ENCODE results near the gene GALC. TPM values are rescaled to one million over a fixed set of nuclear protein-coding genes. Genes with fewer than 3 reads are reported as not detected.
"Not testable (repeated sequence)": the region's sequence is repeated elsewhere in the genome, so short reads cannot be mapped to it uniquely, and the experiment has no call there.

GALC gene
- polyA plus RNA-seq, 1 donor (not counting 4 experiments of a cell fraction or from before 2014, with no cell fraction given) = 7.9 TPM

DNA sequence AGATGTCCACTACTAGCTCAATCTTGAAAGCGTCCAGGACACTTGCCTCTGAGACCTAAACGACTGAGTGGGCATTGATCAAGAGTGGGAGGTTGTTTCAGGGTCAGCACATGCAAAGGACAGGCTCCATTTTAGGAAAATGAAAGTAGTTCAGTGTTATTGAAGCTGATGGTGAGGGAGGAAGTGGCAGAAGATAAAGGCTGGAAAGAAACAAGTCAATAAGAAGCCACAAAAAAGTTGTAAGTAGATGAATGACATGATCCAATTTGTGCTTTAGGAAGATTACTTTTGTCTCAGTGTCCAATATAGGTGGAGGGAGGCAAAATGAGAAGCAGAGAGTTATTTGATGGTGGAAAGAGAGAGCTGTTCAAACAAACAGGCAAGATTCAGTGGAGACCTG lies 33.9 kb upstream of the GALC start:
- no peak overlapping the region for H3K27ac ChIP-seq (ENCODE audit: control insufficient read depth, insufficient read depth, low read length)
- H3K9me1 ChIP-seq (ENCODE audit: control insufficient read depth, extremely low read depth, insufficient read depth, low read length) = no peaks in the 10 kb centered on the region
- DNase-seq (ENCODE audit: low read depth, low spot score) (no peak), FAIRE-seq (no peak)
- H3K27me3 ChIP-seq (ENCODE audit: control insufficient read depth, extremely low read depth, insufficient read depth, low read length) = no peaks in the 10 kb centered on the region
- no peaks in the 10 kb centered on the region for H3K4me1 ChIP-seq (ENCODE audit: control insufficient read depth, extremely low read depth, insufficient read depth, low read length)
- H2AFZ ChIP-seq (ENCODE audit: control insufficient read depth, low read length) = no peak overlapping the region
- H3K9ac ChIP-seq (ENCODE audit: control insufficient read depth, extremely low read depth, insufficient read depth, low read length) = no peak overlapping the region
- no peaks in the 10 kb centered on the region for H3K9me3 ChIP-seq (ENCODE audit: control insufficient read depth, low read depth, low read length)
- no peaks in the 10 kb centered on the region for H3K36me3 ChIP-seq (ENCODE audit: control insufficient read depth in 2 of 2, extremely low read depth in 1 of 2, insufficient read depth in 2 of 2, low read length in 2 of 2)
- no peak overlapping the region for H3K4me3 ChIP-seq (ENCODE audit: control insufficient read depth in 2 of 3, extremely low read depth in 1 of 3, insufficient read depth in 2 of 3, low read depth in 1 of 3, low read length in 3 of 3)
- H3K4me2 ChIP-seq (ENCODE audit: control insufficient read depth, extremely low read depth, insufficient read depth, low read depth, low read length) = no peak overlapping the region
- TF ChIP-seq EZH2 (IDR thresholded peaks at IDR 0.05; ENCODE audit: low read length) = no peak
- TF ChIP-seq CTCF (optimal IDR thresholded peaks at IDR 0.05 in 1 of 3, IDR thresholded peaks at IDR 0.05 in 1 of 3, conservative IDR thresholded peaks at IDR 0.05 in 1 of 3; ENCODE audit: extremely low read depth in 1 of 3, insufficient read depth in 2 of 3, low read length in 3 of 3) = no peak
- H4K20me1 ChIP-seq (ENCODE audit: control insufficient read depth, extremely low read depth, insufficient read depth, low read length) = no peaks in the 10 kb centered on the region
- dilution Hi-C loops (cut with MboI; ENCODE audit: extremely low pct_ligation_motif_present, low sequenced_read_pairs) = no loop called here
- H3K79me2 ChIP-seq (ENCODE audit: control insufficient read depth, insufficient read depth, low read length) = no peaks in the 10 kb centered on the region

DNA sequence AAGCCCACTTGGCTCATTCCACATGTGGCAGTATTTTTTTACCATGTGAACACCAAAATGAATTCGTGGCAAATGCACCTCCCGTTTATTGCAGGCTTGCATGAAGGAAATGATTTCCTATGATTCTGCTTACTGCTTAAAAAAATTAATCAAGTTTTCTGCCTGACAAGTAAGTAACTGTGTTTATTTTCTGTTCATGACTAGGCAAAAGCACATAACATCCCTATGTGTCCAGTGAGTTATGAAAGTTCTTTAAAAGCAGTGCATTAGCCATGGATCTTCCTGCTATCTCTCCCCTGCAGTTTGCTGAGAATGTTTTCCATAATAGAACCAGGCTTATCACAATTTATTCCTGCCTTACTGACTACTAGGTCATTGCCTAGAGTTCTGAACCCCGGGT lies 32.3 kb upstream of the GALC start:
- Histone ChIP-seq H3K4me1 (ENCODE audit: control insufficient read depth, extremely low read depth, insufficient read depth, low read length) (no peaks in the 10 kb centered on the region), H3K9me1 (ENCODE audit: control insufficient read depth, extremely low read depth, insufficient read depth, low read length) (no peaks in the 10 kb centered on the region), H2AFZ (ENCODE audit: control insufficient read depth, low read length) (no peak overlapping the region), H3K27me3 (ENCODE audit: control insufficient read depth, extremely low read depth, insufficient read depth, low read length) (no peaks in the 10 kb centered on the region), H3K36me3 (ENCODE audit: control insufficient read depth in 2 of 2, extremely low read depth in 1 of 2, insufficient read depth in 2 of 2, low read length in 2 of 2) (no peaks in the 10 kb centered on the region), H3K27ac (ENCODE audit: control insufficient read depth, insufficient read depth, low read length) (no peak overlapping the region), H3K79me2 (ENCODE audit: control insufficient read depth, insufficient read depth, low read length) (no peaks in the 10 kb centered on the region), H3K4me2 (ENCODE audit: control insufficient read depth, extremely low read depth, insufficient read depth, low read depth, low read length) (no peak overlapping the region), H3K9me3 (ENCODE audit: control insufficient read depth, low read depth, low read length) (no peaks in the 10 kb centered on the region), H3K9ac (ENCODE audit: control insufficient read depth, extremely low read depth, insufficient read depth, low read length) (no peak overlapping the region), H3K4me3 (ENCODE audit: control insufficient read depth in 2 of 3, extremely low read depth in 1 of 3, insufficient read depth in 2 of 3, low read depth in 1 of 3, low read length in 3 of 3) (no peak overlapping the region), H4K20me1 (ENCODE audit: control insufficient read depth, extremely low read depth, insufficient read depth, low read length) (no peaks in the 10 kb centered on the region)
- DNase-seq (ENCODE audit: low read depth, low spot score) (no peak), FAIRE-seq (no peak)
- no peak for TF ChIP-seq CTCF (optimal IDR thresholded peaks at IDR 0.05 in 1 of 3, IDR thresholded peaks at IDR 0.05 in 1 of 3, conservative IDR thresholded peaks at IDR 0.05 in 1 of 3; ENCODE audit: extremely low read depth in 1 of 3, insufficient read depth in 2 of 3, low read length in 3 of 3)
- no peak for TF ChIP-seq EZH2 (IDR thresholded peaks at IDR 0.05; ENCODE audit: low read length)
- dilution Hi-C loops (cut with MboI; ENCODE audit: extremely low pct_ligation_motif_present, low sequenced_read_pairs) = no loop called here

- DNase-seq (ENCODE audit: low read depth, low spot score); dilution Hi-C loops (cut with MboI; ENCODE audit: extremely low pct_ligation_motif_present, low sequenced_read_pairs): not testable (repeated sequence)
These were observed 31.5 kb upstream of the GALC start for GRCh38 chr14:88024252-88025086.

More at GRCh38 chr14:88024252-88025086, 31.5 kb upstream of the GALC start:
- not testable (repeated sequence) for H3K27me3 ChIP-seq (ENCODE audit: control insufficient read depth, extremely low read depth, insufficient read depth, low read length); H3K36me3 ChIP-seq (ENCODE audit: control insufficient read depth in 2 of 2, extremely low read depth in 1 of 2, insufficient read depth in 2 of 2, low read length in 2 of 2); H3K27ac ChIP-seq (ENCODE audit: control insufficient read depth, insufficient read depth, low read length); H3K9ac ChIP-seq (ENCODE audit: control insufficient read depth, extremely low read depth, insufficient read depth, low read length); H3K4me2 ChIP-seq (ENCODE audit: control insufficient read depth, extremely low read depth, insufficient read depth, low read depth, low read length); H3K9me3 ChIP-seq (ENCODE audit: control insufficient read depth, low read depth, low read length); H3K9me1 ChIP-seq (ENCODE audit: control insufficient read depth, extremely low read depth, insufficient read depth, low read length); H3K79me2 ChIP-seq (ENCODE audit: control insufficient read depth, insufficient read depth, low read length); H2AFZ ChIP-seq (ENCODE audit: control insufficient read depth, low read length); H3K4me3 ChIP-seq (ENCODE audit: control insufficient read depth in 2 of 3, extremely low read depth in 1 of 3, insufficient read depth in 2 of 3, low read depth in 1 of 3, low read length in 3 of 3); H3K4me1 ChIP-seq (ENCODE audit: control insufficient read depth, extremely low read depth, insufficient read depth, low read length); H4K20me1 ChIP-seq (ENCODE audit: control insufficient read depth, extremely low read depth, insufficient read depth, low read length); FAIRE-seq
